Loucy (cell line): Measurements from ENCODE around the gene BCAS2.
"Not testable (repeated sequence)": the region's sequence is repeated elsewhere in the genome, so short reads cannot be mapped to it uniquely, and the experiment has no call there.

Source experiments
- H2AFZ ChIP-seq: fragments of 200-600 bp; sonication (generic); 2 replicates; pipeline ENCODE4 v1.6.0; 2016; ENCODE audit warnings: antibody characterized with exemption, mild to moderate bottlenecking, low read length, moderate library complexity
- H3F3A ChIP-seq: fragments of 200-600 bp; 2 replicates; pipeline ENCODE4 v1.6.0; 2016; ENCODE audit warnings: antibody characterized with exemption, low read depth, mild to moderate bottlenecking
- H3K27me3 ChIP-seq: fragments of 200-600 bp; sonication (generic); 2 replicates; pipeline ENCODE4 v1.6.1; 2014; ENCODE audit warnings: low read length, mild to moderate bottlenecking; ENCODE audit not compliant: insufficient read depth, poor library complexity, severe bottlenecking
- H3K36me3 ChIP-seq: fragments of 200-600 bp; sonication (generic); 2 replicates; pipeline ENCODE4 v1.6.1; 2016; ENCODE audit warnings: low read length; ENCODE audit not compliant: insufficient read depth
- H3K4me1 ChIP-seq: fragments of 200-600 bp; sonication (generic); 2 replicates; pipeline ENCODE4 v1.5.1; 2014; ENCODE audit warnings: low read length, mild to moderate bottlenecking; ENCODE audit not compliant: insufficient read depth, poor library complexity, severe bottlenecking
- H3K4me2 ChIP-seq: fragments of 200-600 bp; sonication (generic); 2 replicates; pipeline ENCODE4 v1.6.0; 2014; ENCODE audit warnings: antibody characterized with exemption, low read length, low read depth, mild to moderate bottlenecking; ENCODE audit not compliant: poor library complexity, severe bottlenecking
- H3K4me3 ChIP-seq: fragments of 200-600 bp; sonication (generic); 2 replicates; pipeline ENCODE4 v1.5.1; 2014; ENCODE audit warnings: low read length, mild to moderate bottlenecking, mixed read lengths; ENCODE audit not compliant: poor library complexity, severe bottlenecking
- H3K79me2 ChIP-seq: fragments of 200-600 bp; sonication (generic); 2 replicates; pipeline ENCODE4 v1.6.1; 2014; ENCODE audit warnings: low read length; ENCODE audit not compliant: insufficient read depth
- H3K9ac ChIP-seq: fragments of 200-600 bp; sonication (generic); 2 replicates; pipeline ENCODE4 v1.6.0; 2014; ENCODE audit warnings: mild to moderate bottlenecking, low read depth, low read length, moderate library complexity; ENCODE audit not compliant: poor library complexity, severe bottlenecking
- H3K9me2 ChIP-seq: fragments of 200-600 bp; sonication (generic); replicated peaks from 2 replicates; pipeline ENCODE4 v1.6.1; 2016; ENCODE audit warnings: low read depth, low read length, mixed read lengths
- H3K9me3 ChIP-seq: fragments of 200-600 bp; sonication (generic); 2 replicates; pipeline ENCODE4 v1.6.1; 2014; ENCODE audit warnings: mild to moderate bottlenecking, antibody characterized with exemption, low read length, low read depth; ENCODE audit not compliant: insufficient read depth
- H4K20me1 ChIP-seq: fragments of 200-600 bp; sonication (generic); 2 replicates; pipeline ENCODE4 v1.6.0; 2014; ENCODE audit warnings: antibody characterized with exemption, low read length, mild to moderate bottlenecking; ENCODE audit not compliant: insufficient read depth, poor library complexity, severe bottlenecking
- CTCF ChIP-seq: fragments of 200-600 bp; sonication (generic); conservative IDR thresholded peaks from 2 replicates; pipeline ENCODE4 v1.5.1; 2014; ENCODE audit warnings: mild to moderate bottlenecking, antibody characterized with exemption, low read length
- EZH2phosphoT487 ChIP-seq: fragments of 200-600 bp; IDR thresholded peaks from 2 replicates; pipeline ENCODE4 v1.6.1; 2018; ENCODE audit warnings: antibody characterized with exemption, mild to moderate bottlenecking, moderate library complexity, borderline replicate concordance

BCAS2 gene

GRCh38 chr1:114564141-114564540, 17.3 kb downstream of the BCAS2 start:
- Histone ChIP-seq H3K79me2 (no peaks in the 10 kb centered on the region), H3K27me3 (no peaks in the 10 kb centered on the region), H3K4me1 (no peaks in the 10 kb centered on the region), H3K36me3 (peaks cover 35% of the 10 kb centered on the region; the same call in 1 of the 2 replicates), H3K9me2 (no peaks in the 10 kb centered on the region), H3F3A (no peaks in the 10 kb centered on the region), H3K9me3 (no peaks in the 10 kb centered on the region), H2AFZ (no peak overlapping the region), H3K4me3 (no peak overlapping the region), H4K20me1 (no peaks in the 10 kb centered on the region), H3K9ac (no peak overlapping the region), H3K4me2 (no peak overlapping the region)
- TF ChIP-seq CTCF, result no peak
- no peak for TF ChIP-seq EZH2phosphoT487

- H3K36me3 ChIP-seq, result peaks cover 25% of the 10 kb centered on the region; the same call in 1 of the 2 replicates
- not testable (repeated sequence) for H3F3A ChIP-seq, H3K4me1 ChIP-seq, H3K27me3 ChIP-seq, H3K79me2 ChIP-seq, H3K9me2 ChIP-seq, H3K4me2 ChIP-seq, H4K20me1 ChIP-seq, H3K9me3 ChIP-seq, H3K9ac ChIP-seq, H2AFZ ChIP-seq, H3K4me3 ChIP-seq
These were observed 18.4 kb downstream of the BCAS2 start for GRCh38 chr1:114562978-114563510.

GRCh38 chr1:114561333-114561732, 20.1 kb downstream of the BCAS2 start:
- Histone ChIP-seq H3K9me3 (no peaks in the 10 kb centered on the region), H3K79me2 (no peaks in the 10 kb centered on the region), H3F3A (no peaks in the 10 kb centered on the region), H3K36me3 (peaks cover 13% of the 10 kb centered on the region; the same call in 1 of the 2 replicates), H3K4me3 (no peak overlapping the region), H3K27me3 (no peaks in the 10 kb centered on the region), H4K20me1 (no peaks in the 10 kb centered on the region), H3K9ac (no peak overlapping the region), H2AFZ (no peak overlapping the region), H3K4me1 (no peaks in the 10 kb centered on the region), H3K9me2 (no peaks in the 10 kb centered on the region), H3K4me2 (no peak overlapping the region)
- TF ChIP-seq EZH2phosphoT487 (no peak), CTCF (no peak)

GRCh38 chr1:114559356-114559755, 22.1 kb downstream of the BCAS2 start:
- H3K36me3 ChIP-seq, result no peaks in the 10 kb centered on the region
- H2AFZ ChIP-seq, result no peak overlapping the region

More at GRCh38 chr1:114559356-114559755, 22.1 kb downstream of the BCAS2 start:
- Histone ChIP-seq H3K4me2 (no peak overlapping the region), H3F3A (no peaks in the 10 kb centered on the region), H3K27me3 (no peaks in the 10 kb centered on the region), H4K20me1 (no peaks in the 10 kb centered on the region), H3K79me2 (no peaks in the 10 kb centered on the region), H3K4me3 (no peak overlapping the region), H3K9me2 (no peaks in the 10 kb centered on the region), H3K9ac (no peak overlapping the region), H3K4me1 (no peaks in the 10 kb centered on the region), H3K9me3 (no peaks in the 10 kb centered on the region)
- no peak for TF ChIP-seq CTCF
- no peak for TF ChIP-seq EZH2phosphoT487
